Neutrophil (primary cell): Measurements from ENCODE around the gene EPHB6.

ENCODE experiments used
- H3K27ac ChIP-seq: fragments of 200-600 bp; sonication (generic); 2 replicates; pipeline ENCODE4 v1.5.1; 2016; ENCODE audit warnings: mild to moderate bottlenecking, moderate library complexity
- H3K27me3 ChIP-seq: fragments of 200-600 bp; sonication (generic); 2 replicates; pipeline ENCODE4 v1.6.0; 2016; ENCODE audit warnings: mild to moderate bottlenecking
- H3K36me3 ChIP-seq: fragments of 200-600 bp; sonication (generic); 2 replicates; pipeline ENCODE4 v1.5.1; 2017
- H3K4me1 ChIP-seq, 2 experiments: fragments of 200-600 bp in 1 of 2; sonication (generic) in 1 of 2; 1 replicate in 1 of 2; 2 replicates in 1 of 2; pipeline versions ENCODE4 v1.5.1 to v1.6.1; 2013 to 2016; ENCODE audit warnings: low read depth in 1 of 2, low read length in 1 of 2, mild to moderate bottlenecking in 1 of 2, moderate library complexity in 1 of 2; ENCODE audit not compliant: control insufficient read depth in 1 of 2, insufficient read depth in 1 of 2
- H3K4me3 ChIP-seq, 2 experiments: fragments of 200-600 bp in 1 of 2; sonication (generic) in 1 of 2; 1 replicate in 1 of 2; 2 replicates in 1 of 2; pipeline ENCODE4 v1.5.1; 2013 to 2016; ENCODE audit warnings: low read depth in 1 of 2, low read length in 1 of 2, mild to moderate bottlenecking in 1 of 2, moderate library complexity in 1 of 2
- H3K9me3 ChIP-seq: fragments of 200-600 bp; sonication (generic); 2 replicates; pipeline ENCODE4 v1.5.1; 2016
- CTCF ChIP-seq: fragments of 200-600 bp; sonication (generic); IDR thresholded peaks from 2 replicates; pipeline ENCODE4 v1.5.1; 2016; ENCODE audit warnings: antibody characterized with exemption

EPHB6 gene

DNA sequence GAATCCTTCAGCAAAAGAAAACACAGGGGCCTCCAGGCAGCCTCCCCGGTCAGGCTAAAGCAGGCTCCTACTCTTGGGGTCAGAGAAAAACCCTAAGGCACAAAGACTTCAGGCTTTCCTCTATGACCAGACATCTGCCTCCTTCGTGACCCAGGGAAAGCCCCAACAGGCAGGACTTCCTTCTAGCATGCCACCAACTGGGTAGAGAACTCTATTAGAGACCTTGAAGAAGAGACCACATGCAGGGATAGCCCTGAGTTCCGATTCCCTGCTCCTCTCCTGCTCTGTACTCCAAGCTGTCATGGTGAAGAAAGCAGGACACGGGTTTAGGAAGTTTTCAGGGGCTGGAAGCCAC lies 29.4 kb downstream of the EPHB6 start:
- Histone ChIP-seq H3K27me3 (no peaks in the 10 kb centered on the region), H3K4me1 (no peaks in the 10 kb centered on the region), H3K27ac (no peak overlapping the region), H3K4me3 (no peak overlapping the region), H3K36me3 (no peaks in the 10 kb centered on the region), H3K9me3 (no peaks in the 10 kb centered on the region)
- no peak for TF ChIP-seq CTCF

- Histone ChIP-seq H3K36me3 (no peaks in the 10 kb centered on the region), H3K27ac (no peak within 1 kb of the TSS), H3K4me3 (no peak within 1 kb of the TSS), H3K27me3 (no peaks in the 10 kb centered on the region), H3K9me3 (no peaks in the 10 kb centered on the region), H3K4me1 (no peaks in the 10 kb centered on the region)
- no peak for TF ChIP-seq CTCF
Measured at GRCh38 chr7:142885311-142886230, 30.7 kb downstream of the EPHB6 start, which contains the start of gene TRPV6. TSS of gene TRPV6 (minus strand) at chr7:142885745.

DNA sequence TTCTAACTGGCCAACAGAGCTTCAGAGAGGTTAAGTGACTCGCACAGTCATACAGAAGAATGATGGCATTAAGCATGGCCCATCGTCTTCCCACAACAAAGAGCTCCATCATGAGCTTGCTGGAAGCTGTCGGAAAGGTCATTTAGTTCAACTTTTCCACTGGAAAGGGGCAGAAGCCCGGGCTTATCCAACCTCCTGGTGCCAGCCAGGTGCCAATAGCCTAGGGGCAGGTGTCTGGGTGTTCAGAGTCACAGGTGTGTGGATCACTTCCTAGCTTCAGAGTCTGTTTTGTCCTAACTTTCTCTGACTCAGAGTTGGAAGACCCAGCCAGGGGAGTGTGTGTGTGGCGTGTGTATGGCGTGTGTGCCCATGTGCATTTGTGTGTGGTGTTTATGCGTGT lies 32.0 kb downstream of the EPHB6 start:
- Histone ChIP-seq H3K27me3 (no peaks in the 10 kb centered on the region), H3K4me3 (no peak overlapping the region), H3K9me3 (no peaks in the 10 kb centered on the region), H3K4me1 (no peaks in the 10 kb centered on the region), H3K36me3 (no peaks in the 10 kb centered on the region), H3K27ac (no peak overlapping the region)
- TF ChIP-seq CTCF: no peak

DNA sequence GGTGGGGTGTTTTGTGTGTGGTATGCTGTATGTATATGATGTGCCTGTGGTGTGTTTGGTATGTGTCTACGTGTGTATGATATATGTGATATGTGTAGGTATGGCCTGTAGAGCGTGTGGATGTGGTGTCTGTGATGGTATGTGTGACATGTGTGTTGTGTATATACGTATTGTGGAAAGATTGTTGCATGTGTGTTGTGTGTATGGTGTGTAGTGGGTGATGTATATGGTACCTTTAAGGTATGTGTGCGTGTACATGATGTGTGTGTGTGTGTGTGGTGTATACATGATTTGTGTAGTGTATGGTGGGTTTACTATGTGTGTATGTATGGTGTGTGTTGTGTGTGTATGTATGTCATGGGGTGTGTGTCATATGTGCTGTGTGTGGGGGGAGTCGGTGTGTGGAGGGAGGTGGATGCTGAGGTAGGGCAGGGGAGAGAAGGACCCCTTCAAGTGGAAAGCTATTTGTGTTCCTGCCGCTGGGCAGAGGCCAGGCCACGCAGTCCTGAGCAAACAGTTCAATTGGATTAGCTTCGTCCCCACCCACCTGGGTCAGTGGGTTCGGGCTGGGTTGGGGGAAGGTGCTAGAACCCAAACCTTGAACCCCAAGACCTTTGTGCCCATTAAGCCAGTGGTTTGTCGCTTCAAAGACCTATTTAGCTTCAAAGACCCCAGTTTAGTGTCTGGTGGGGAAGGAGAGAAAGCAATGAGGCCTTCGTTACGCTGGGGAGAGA lies 32.6 kb downstream of the EPHB6 start:
- H3K4me1 ChIP-seq: no peaks in the 10 kb centered on the region
- TF ChIP-seq CTCF: no peak
- H3K27me3 ChIP-seq: no peaks in the 10 kb centered on the region
- H3K4me3 ChIP-seq: no peak overlapping the region
- H3K36me3 ChIP-seq: no peaks in the 10 kb centered on the region
- no peak overlapping the region for H3K27ac ChIP-seq
- H3K9me3 ChIP-seq: no peaks in the 10 kb centered on the region

- Histone ChIP-seq H3K27ac (no peak overlapping the region), H3K27me3 (no peaks in the 10 kb centered on the region), H3K4me1 (no peaks in the 10 kb centered on the region), H3K9me3 (no peaks in the 10 kb centered on the region), H3K4me3 (no peak overlapping the region), H3K36me3 (no peaks in the 10 kb centered on the region)
- TF ChIP-seq CTCF: no peak
Measured at GRCh38 chr7:142889816-142890215, 34.9 kb downstream of the EPHB6 start.
